ENCODE results near the gene NDC1.

Gene NDC1

GRCh38 chr1:53747841-53748240, 90.3 kb downstream of the NDC1 start:
- TF ChIP-seq CTCF (IDR thresholded peaks at IDR 0.05): no peak

GRCh38 chr1:53740621-53741105, 97.4 kb downstream of the NDC1 start:
- no peak for TF ChIP-seq CTCF (IDR thresholded peaks at IDR 0.05)

- no peak for TF ChIP-seq CTCF (IDR thresholded peaks at IDR 0.05)
Measured at GRCh38 chr1:53739109-53739681, 98.9 kb downstream of the NDC1 start, which contains the start of gene GLIS1. GLIS1 (minus strand) TSS chr1:53739164; CDS start chr1:53738064, 1,100 bp downstream.

GRCh38 chr1:53738205-53739108, 99.6 kb downstream of the NDC1 start:
- no peak for TF ChIP-seq CTCF (IDR thresholded peaks at IDR 0.05)

- TF ChIP-seq CTCF (IDR thresholded peaks at IDR 0.05): no peak
Measured at GRCh38 chr1:53737648-53738204, 100.4 kb downstream of the NDC1 start.

- TF ChIP-seq CTCF (IDR thresholded peaks at IDR 0.05): no peak
Measured at GRCh38 chr1:53736290-53736689, 101.8 kb downstream of the NDC1 start.

- no peak for TF ChIP-seq CTCF (IDR thresholded peaks at IDR 0.05)
Measured at GRCh38 chr1:53735681-53736080, 102.4 kb downstream of the NDC1 start.
